Body of pancreas (tissue), 4 donors: ENCODE data around the gene PRPF39.

ENCODE experiments used
- CTCF ChIP-seq, 7 experiments: fragments of 450-650 bp in 4 of 7; fragments of 200-600 bp in 3 of 7; sonication (generic) in 3 of 7; IDR thresholded peaks; one replicate each; pipeline ENCODE4 v1.5.1; 2016 to 2019; ENCODE audit warnings: antibody characterized with exemption in 7 of 7
- POLR2A ChIP-seq, 3 donors: fragments of 450-650 bp; IDR thresholded peaks; one replicate each; pipeline ENCODE4 v1.6.1; 2016; ENCODE audit warnings: antibody characterized with exemption in 3 of 3, mild to moderate bottlenecking in 2 of 3

GRCh38 chr14:45084946-45085346 is 1.0 kb downstream of the PRPF39 start:
- TF ChIP-seq POLR2A (IDR thresholded peaks at IDR 0.05), result no peak
- no peak for TF ChIP-seq CTCF (IDR thresholded peaks at IDR 0.05)
